Measurements from ENCODE around the gene CYP8B1.
A peak's percentile ranks its signal among the peaks of the same experiment; 100 is the strongest.

CYP8B1 gene

GRCh38 chr3:42851228-42851834 is 24.3 kb downstream of the CYP8B1 start:
- DNase-seq, result no peak

GRCh38 chr3:42850263-42850662 is 25.4 kb downstream of the CYP8B1 start:
- DNase-seq, result no peak

- no peak for DNase-seq
These were observed 26.7 kb downstream of the CYP8B1 start for GRCh38 chr3:42849017-42849416.

GRCh38 chr3:42847731-42848130 is 27.9 kb downstream of the CYP8B1 start:
- DNase-seq, result no peak

GRCh38 chr3:42846685-42847522 is 28.8 kb downstream of the CYP8B1 start:
- DNase-seq, result no peak

GRCh38 chr3:42844815-42845214 is 30.9 kb downstream of the CYP8B1 start:
- DNase-seq, result no peak

- no peak for DNase-seq
These were observed 31.3 kb downstream of the CYP8B1 start for GRCh38 chr3:42844412-42844713.

- no peak for DNase-seq
These were observed 31.8 kb downstream of the CYP8B1 start for GRCh38 chr3:42843713-42844411.

- no peak for DNase-seq
These were observed 34.3 kb downstream of the CYP8B1 start for GRCh38 chr3:42841332-42841731.

GRCh38 chr3:42839616-42840015 is 36.1 kb downstream of the CYP8B1 start:
- peak; percentile 63 for DNase-seq

- no peak for DNase-seq
These were observed 37.1 kb downstream of the CYP8B1 start for GRCh38 chr3:42838571-42838970.

- DNase-seq, result no peak
These were observed 39.2 kb downstream of the CYP8B1 start for GRCh38 chr3:42836150-42837123.

- DNase-seq, result peak; percentile 87
These were observed 44.4 kb downstream of the CYP8B1 start for GRCh38 chr3:42831321-42831713.

- DNase-seq, result no peak
These were observed 45.0 kb downstream of the CYP8B1 start for GRCh38 chr3:42830437-42831320.

GRCh38 chr3:42829628-42830436 is 45.8 kb downstream of the CYP8B1 start:
- no peak for DNase-seq

GRCh38 chr3:42829083-42829627 is 46.5 kb downstream of the CYP8B1 start:
- DNase-seq, result no peak

GRCh38 chr3:42827654-42828053 is 48.0 kb downstream of the CYP8B1 start:
- no peak for DNase-seq

- no peak for DNase-seq
These were observed 48.7 kb downstream of the CYP8B1 start for GRCh38 chr3:42827023-42827422.

GRCh38 chr3:42826141-42826540 is 49.5 kb downstream of the CYP8B1 start:
- DNase-seq, result no peak

GRCh38 chr3:42823351-42823750 is 52.3 kb downstream of the CYP8B1 start:
- no peak for DNase-seq

- DNase-seq, result no peak
These were observed 52.9 kb downstream of the CYP8B1 start for GRCh38 chr3:42822828-42823227.

All from activated effector memory CD4-positive, alpha-beta T cell treated with anti-CD3 and anti-CD28 coated beads, Interleukin-2, amount 50 U/mL, for 16 hours (primary cell).